PC-3 (cell line): ENCODE data around the gene SCAP. TPM values are rescaled to one million over a fixed set of nuclear protein-coding genes. Genes with fewer than 3 reads are reported as not detected.
A peak's percentile ranks its signal among the peaks of the same experiment; 100 is the strongest.

Experiments used
- ATAC-seq: fragments of 200-7000 bp; cut with Tn5 transposase; 2 replicates; pipeline ENCODE4 v1.9.1; 2020; ENCODE audit warnings: mild to moderate bottlenecking, moderate library complexity
- BruUV-seq: library from RNA; stranded (reverse); fragments of 400-500 nt; replicated peaks from 2 replicates; lab custom pipeline; 2021; lab: Mats Ljungman, UMichigan
- CTCF ChIA-PET: fragments of 300-600 bp; sonication (Branson Sonifier 250); formaldehyde crosslinking; loops from one replicate; lab custom pipeline; 2022; ENCODE audit warnings: antibody characterized with exemption; lab: Charles Lee
- POLR2A ChIA-PET: fragments of 300-600 bp; sonication (Branson Sonifier 250); formaldehyde crosslinking; loops from one replicate; lab custom pipeline; 2022; ENCODE audit warnings: antibody characterized with exemption; ENCODE audit not compliant: unreplicated experiment; lab: Charles Lee
- DNase-seq: peaks from one replicate; pipeline ENCODE4 v3.0.0-alpha.2; 2015
- H2AFZ ChIP-seq: fragments of 300-600 bp; sonication (generic); 2 replicates; pipeline ENCODE4 v1.6.0; 2016; ENCODE audit warnings: antibody characterized with exemption, low read length
- H3F3A ChIP-seq: fragments of 300-600 bp; sonication (generic); one replicate; pipeline ENCODE4 v1.6.0; 2017; ENCODE audit warnings: antibody characterized with exemption, low read length, control low read depth, mild to moderate bottlenecking; ENCODE audit not compliant: unreplicated experiment
- H3K27ac ChIP-seq: fragments of 300-600 bp; sonication (generic); 2 replicates; pipeline ENCODE4 v1.5.1; 2016; ENCODE audit warnings: mild to moderate bottlenecking, low read length
- H3K27me3 ChIP-seq: fragments of 300-600 bp; sonication (generic); 2 replicates; pipeline ENCODE4 v1.6.1; 2016; ENCODE audit warnings: low read length, mixed read lengths
- H3K36me3 ChIP-seq: fragments of 300-600 bp; sonication (generic); 2 replicates; pipeline ENCODE4 v1.6.1; 2016; ENCODE audit warnings: low read depth, mixed run types, low read length, mixed read lengths
- H3K4me1 ChIP-seq: fragments of 300-600 bp; sonication (generic); 2 replicates; pipeline ENCODE4 v1.5.1; 2016; ENCODE audit warnings: low read length; ENCODE audit not compliant: insufficient read depth
- H3K4me2 ChIP-seq: fragments of 300-600 bp; sonication (generic); 2 replicates; pipeline ENCODE4 v1.6.0; 2016; ENCODE audit warnings: low read length
- H3K4me3 ChIP-seq: fragments of 300-600 bp; sonication (generic); 2 replicates; pipeline ENCODE4 v1.5.1; 2016; ENCODE audit warnings: mild to moderate bottlenecking, low read length, mixed read lengths
- H3K79me2 ChIP-seq: fragments of 300-600 bp; sonication (generic); 2 replicates; pipeline ENCODE4 v1.6.1; 2017; ENCODE audit warnings: low read length, mixed read lengths
- H3K9ac ChIP-seq: fragments of 300-600 bp; sonication (generic); 2 replicates; pipeline ENCODE4 v1.6.0; 2016; ENCODE audit warnings: mild to moderate bottlenecking, low read length
- H3K9me2 ChIP-seq: fragments of 300-600 bp; sonication (generic); replicated peaks from 2 replicates; pipeline ENCODE4 v1.6.1; 2016; ENCODE audit warnings: mixed run types, low read length, mixed read lengths
- H3K9me3 ChIP-seq: fragments of 300-600 bp; sonication (generic); 2 replicates; pipeline ENCODE4 v1.6.1; 2016; ENCODE audit warnings: low read length, mixed read lengths
- H4K20me1 ChIP-seq: fragments of 300-600 bp; sonication (generic); 2 replicates; pipeline ENCODE4 v1.6.1; 2016; ENCODE audit warnings: low read length, mixed read lengths
- EZH2 ChIP-seq: fragments of 300-600 bp; sonication (generic); IDR thresholded peaks from one replicate; pipeline ENCODE4 v1.6.1; 2017; ENCODE audit warnings: antibody characterized with exemption, mild to moderate bottlenecking, low read length; ENCODE audit not compliant: unreplicated experiment
- EZH2phosphoT487 ChIP-seq: fragments of 300-600 bp; sonication (generic); IDR thresholded peaks from 2 replicates; pipeline ENCODE4 v1.6.1; 2018; ENCODE audit warnings: mild to moderate bottlenecking, antibody characterized with exemption, low read length, borderline replicate concordance
- intact Hi-C: fragments of 100-400 bp; cut with micrococcal nuclease; formaldehyde crosslinking; loops from 2 replicates; pipeline ENCODE4 v1.9.0; 2023
- total RNA-seq: library from RNA; depleted of rRNA; stranded (reverse); fragments of >200 nt; gene quantifications from 2 replicates; pipeline ENCODE4 v1.2.3, GENCODE V29; 2014
- TF ChIP-seq, protein P1 (sequence below): fragments of 300-600 bp; sonication (generic); conservative IDR thresholded peaks from 2 replicates; pipeline ENCODE4 v1.5.1; 2017; ENCODE audit warnings: antibody characterized with exemption, low read depth, mild to moderate bottlenecking, low read length

SCAP gene
- total RNA-seq, 1 experiment from 2014 or later, result 84.7 TPM

GRCh38 chr3:47422743-47423142, 53.0 kb downstream of the SCAP start:
- DNase-seq (no peak), ATAC-seq (no peak)
- H4K20me1 ChIP-seq, result no peaks in the 10 kb centered on the region
- H3K27ac ChIP-seq, result no peak overlapping the region
- POLR2A ChIA-PET, result no interaction called here
- intact Hi-C loops, result no loop called here
- H3K4me1 ChIP-seq, result no peaks in the 10 kb centered on the region
- no peaks in the 10 kb centered on the region for H3K9me2 ChIP-seq
- H3K36me3 ChIP-seq, result peaks cover 5% of the 10 kb centered on the region
- CTCF ChIA-PET, result interaction anchor here (0.7 to 0.9 kb wide), 2 partner anchors 21 to 421 kb away, joined by 3 to 5 read pairs; no protein-coding TSS in a partner anchor
- H3F3A ChIP-seq, result no peaks in the 10 kb centered on the region
- BruUV-seq, result no TSS peak
- no peak overlapping the region for H3K4me3 ChIP-seq
- H3K4me2 ChIP-seq, result no peak overlapping the region
- H3K9ac ChIP-seq, result no peak overlapping the region
- no peaks in the 10 kb centered on the region for H3K79me2 ChIP-seq
- H3K9me3 ChIP-seq, result no peaks in the 10 kb centered on the region
- no peak overlapping the region for H2AFZ ChIP-seq
- TF ChIP-seq, protein P1, sequence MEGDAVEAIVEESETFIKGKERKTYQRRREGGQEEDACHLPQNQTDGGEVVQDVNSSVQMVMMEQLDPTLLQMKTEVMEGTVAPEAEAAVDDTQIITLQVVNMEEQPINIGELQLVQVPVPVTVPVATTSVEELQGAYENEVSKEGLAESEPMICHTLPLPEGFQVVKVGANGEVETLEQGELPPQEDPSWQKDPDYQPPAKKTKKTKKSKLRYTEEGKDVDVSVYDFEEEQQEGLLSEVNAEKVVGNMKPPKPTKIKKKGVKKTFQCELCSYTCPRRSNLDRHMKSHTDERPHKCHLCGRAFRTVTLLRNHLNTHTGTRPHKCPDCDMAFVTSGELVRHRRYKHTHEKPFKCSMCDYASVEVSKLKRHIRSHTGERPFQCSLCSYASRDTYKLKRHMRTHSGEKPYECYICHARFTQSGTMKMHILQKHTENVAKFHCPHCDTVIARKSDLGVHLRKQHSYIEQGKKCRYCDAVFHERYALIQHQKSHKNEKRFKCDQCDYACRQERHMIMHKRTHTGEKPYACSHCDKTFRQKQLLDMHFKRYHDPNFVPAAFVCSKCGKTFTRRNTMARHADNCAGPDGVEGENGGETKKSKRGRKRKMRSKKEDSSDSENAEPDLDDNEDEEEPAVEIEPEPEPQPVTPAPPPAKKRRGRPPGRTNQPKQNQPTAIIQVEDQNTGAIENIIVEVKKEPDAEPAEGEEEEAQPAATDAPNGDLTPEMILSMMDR, result no peak
- no peak for TF ChIP-seq EZH2
- TF ChIP-seq EZH2phosphoT487, result no peak
- H3K27me3 ChIP-seq, result no peaks in the 10 kb centered on the region

DNA sequence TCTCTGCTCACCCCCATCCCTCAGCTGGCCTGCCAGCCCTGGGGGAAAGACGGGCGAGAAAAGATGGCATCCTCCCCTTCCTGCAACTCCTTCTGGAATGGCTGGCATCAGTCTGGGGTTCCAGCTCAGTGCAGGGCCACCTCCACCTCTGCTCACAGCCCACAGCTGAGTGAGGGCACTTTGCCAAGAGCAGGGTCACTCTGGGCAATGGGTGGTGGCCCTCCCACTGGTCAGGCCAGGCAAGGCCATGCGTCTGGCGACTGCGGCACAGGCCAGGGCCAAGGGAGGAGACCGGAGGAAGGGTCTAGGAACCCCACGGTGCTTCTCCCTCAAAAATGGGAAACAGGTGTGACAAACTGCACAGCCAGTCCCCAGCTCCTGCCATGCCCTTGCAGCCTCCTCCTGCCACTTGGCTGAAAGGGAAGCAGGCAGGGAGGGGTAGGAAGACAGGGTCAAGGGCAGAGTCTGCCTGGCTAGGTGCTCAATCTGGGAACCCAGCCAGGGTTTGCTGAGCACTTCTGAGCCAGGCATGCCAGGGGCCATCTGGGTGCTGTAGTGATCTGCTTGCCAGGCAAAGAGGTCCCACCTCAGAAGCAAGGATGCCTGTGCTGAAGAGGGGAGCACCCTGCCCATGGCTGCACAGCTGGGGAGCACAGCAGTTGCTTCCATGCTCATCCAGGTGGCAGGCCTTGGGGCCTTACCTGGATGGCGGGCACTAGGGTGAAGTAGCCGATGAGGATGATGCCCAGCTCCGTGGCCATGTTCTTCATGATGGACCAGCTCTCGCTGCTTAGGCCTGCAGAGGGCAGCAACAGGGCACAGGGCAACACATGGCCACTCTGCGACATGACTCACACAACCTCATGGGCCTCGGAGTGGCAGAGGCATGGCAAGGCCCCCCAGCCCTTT, 53.7 kb downstream of the SCAP start:
- no peaks in the 10 kb centered on the region for H3K9me2 ChIP-seq
- H3K27ac ChIP-seq, result no peak overlapping the region
- H3K4me2 ChIP-seq, result no peak overlapping the region
- H3K79me2 ChIP-seq, result no peaks in the 10 kb centered on the region
- no peaks in the 10 kb centered on the region for H3K9me3 ChIP-seq
- H3K4me3 ChIP-seq, result no peak overlapping the region
- no peak overlapping the region for H2AFZ ChIP-seq
- TF ChIP-seq EZH2phosphoT487 (no peak), EZH2 (no peak)
- TF ChIP-seq, protein P1, result peak; percentile 61
- no TSS peak for BruUV-seq
- peaks cover 2% of the 10 kb centered on the region; the same call in 1 of the 2 replicates for H3K36me3 ChIP-seq
- ChIA-PET POLR2A (interaction anchor here (0.7 kb wide), 1 partner anchor 319 kb away, joined by 3 read pairs; no protein-coding TSS in a partner anchor), CTCF (interaction anchor here (0.6 to 1.2 kb wide), 3 partner anchors 22 to 427 kb away, joined by 3 to 5 read pairs (median 4); partner anchors contain the start of gene SCAP)
- intact Hi-C loops, result loop anchor here (1.0 kb wide), 3 partner anchors 54 to 367 kb away; partner anchors contain the start of gene ELP6
- ATAC-seq, result peak; percentile 12; the same call in 1 of the 2 replicates
- H3K4me1 ChIP-seq, result no peaks in the 10 kb centered on the region
- no peaks in the 10 kb centered on the region for H3K27me3 ChIP-seq
- H3K9ac ChIP-seq, result no peak overlapping the region
- DNase-seq, result peak; percentile 34
- H4K20me1 ChIP-seq, result no peaks in the 10 kb centered on the region
- H3F3A ChIP-seq, result no peaks in the 10 kb centered on the region
